GM12874 (cell line): ENCODE data around the gene ANO1.

Source experiments
- TF ChIP-seq, protein P1 (sequence below): IDR thresholded peaks from 2 replicates; pipeline ENCODE4 v1.5.1; 2011; ENCODE audit warnings: low read depth, mild to moderate bottlenecking, control low read depth, low read length, moderate library complexity; ENCODE audit not compliant: insufficient read depth

The ANO1 gene

DNA sequence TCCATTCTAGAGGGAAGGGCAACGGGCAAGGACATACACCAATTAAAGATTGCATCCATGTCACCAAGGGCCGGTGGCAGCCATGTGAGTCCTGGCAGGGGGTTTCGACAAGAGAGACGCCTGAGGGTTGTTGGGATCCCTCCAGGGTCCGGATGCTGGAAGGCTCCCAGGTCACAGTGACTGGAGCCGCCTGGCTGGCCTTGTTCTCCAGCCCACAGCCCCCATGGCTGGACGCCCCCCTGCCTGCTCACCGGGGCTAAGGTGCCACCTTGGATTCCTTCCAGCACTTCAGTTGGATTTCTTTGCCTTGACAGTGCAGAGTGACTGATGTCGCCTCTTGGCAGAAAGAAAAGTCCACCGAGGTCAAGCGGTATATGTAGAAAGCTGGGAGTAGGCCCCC lies 42.6 kb downstream of the ANO1 start:
- TF ChIP-seq, protein P1, sequence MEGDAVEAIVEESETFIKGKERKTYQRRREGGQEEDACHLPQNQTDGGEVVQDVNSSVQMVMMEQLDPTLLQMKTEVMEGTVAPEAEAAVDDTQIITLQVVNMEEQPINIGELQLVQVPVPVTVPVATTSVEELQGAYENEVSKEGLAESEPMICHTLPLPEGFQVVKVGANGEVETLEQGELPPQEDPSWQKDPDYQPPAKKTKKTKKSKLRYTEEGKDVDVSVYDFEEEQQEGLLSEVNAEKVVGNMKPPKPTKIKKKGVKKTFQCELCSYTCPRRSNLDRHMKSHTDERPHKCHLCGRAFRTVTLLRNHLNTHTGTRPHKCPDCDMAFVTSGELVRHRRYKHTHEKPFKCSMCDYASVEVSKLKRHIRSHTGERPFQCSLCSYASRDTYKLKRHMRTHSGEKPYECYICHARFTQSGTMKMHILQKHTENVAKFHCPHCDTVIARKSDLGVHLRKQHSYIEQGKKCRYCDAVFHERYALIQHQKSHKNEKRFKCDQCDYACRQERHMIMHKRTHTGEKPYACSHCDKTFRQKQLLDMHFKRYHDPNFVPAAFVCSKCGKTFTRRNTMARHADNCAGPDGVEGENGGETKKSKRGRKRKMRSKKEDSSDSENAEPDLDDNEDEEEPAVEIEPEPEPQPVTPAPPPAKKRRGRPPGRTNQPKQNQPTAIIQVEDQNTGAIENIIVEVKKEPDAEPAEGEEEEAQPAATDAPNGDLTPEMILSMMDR = no peak

DNA sequence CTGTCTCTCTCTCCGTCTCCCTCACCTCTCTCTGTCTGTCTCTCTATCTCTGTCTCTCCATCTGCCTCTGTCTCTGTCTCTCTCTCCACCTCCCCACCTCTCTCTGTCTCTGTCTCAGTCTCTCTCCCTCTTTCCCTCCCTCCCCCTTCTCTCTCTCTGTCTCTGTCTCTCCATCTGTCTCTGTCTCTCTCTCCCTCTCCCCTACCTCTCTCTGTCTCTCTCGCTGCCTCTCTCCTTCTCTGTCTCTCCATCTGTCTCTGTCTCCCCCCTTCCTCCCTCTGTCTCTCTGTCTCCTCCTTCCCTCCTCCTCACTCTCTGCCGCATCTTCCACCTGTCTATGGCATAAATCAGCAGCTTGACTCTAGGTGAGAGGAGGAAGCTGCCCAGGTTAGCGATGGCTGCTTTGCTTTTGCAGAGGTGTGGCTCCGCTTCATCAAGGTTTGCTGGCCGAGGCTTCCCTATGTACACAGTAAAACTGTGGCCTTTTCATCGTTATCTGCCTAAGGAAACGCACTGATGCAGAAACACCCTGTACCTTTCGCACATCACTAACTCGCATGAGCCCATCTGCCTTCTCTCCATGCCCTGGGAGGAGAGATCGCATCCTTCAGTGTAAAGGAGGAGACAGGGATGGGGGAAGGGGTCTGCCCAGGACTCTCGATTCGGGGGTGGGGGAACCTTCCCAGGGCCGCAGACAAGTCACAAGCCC lies 44.5 kb downstream of the ANO1 start:
- TF ChIP-seq, protein P1 = no peak

DNA sequence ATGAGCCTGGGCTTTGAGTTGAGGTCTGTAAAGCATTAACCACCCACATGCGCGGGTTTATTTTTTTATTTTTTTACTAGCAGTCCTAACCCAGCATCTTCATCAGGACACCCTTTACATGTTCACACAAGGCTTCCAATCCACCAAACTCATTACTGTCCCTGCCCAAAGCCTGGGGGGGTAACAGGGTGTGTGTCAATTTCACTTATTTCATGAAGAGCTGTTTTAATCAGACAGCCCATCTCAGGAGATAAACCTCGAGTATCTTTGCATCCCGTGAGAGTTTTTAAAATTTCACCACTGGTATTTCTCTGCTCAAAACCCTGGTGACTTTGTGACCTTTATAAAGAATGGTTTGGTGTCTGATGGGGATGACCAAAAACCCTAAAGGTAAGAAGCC lies 45.6 kb downstream of the ANO1 start:
- TF ChIP-seq, protein P1 = no peak

DNA sequence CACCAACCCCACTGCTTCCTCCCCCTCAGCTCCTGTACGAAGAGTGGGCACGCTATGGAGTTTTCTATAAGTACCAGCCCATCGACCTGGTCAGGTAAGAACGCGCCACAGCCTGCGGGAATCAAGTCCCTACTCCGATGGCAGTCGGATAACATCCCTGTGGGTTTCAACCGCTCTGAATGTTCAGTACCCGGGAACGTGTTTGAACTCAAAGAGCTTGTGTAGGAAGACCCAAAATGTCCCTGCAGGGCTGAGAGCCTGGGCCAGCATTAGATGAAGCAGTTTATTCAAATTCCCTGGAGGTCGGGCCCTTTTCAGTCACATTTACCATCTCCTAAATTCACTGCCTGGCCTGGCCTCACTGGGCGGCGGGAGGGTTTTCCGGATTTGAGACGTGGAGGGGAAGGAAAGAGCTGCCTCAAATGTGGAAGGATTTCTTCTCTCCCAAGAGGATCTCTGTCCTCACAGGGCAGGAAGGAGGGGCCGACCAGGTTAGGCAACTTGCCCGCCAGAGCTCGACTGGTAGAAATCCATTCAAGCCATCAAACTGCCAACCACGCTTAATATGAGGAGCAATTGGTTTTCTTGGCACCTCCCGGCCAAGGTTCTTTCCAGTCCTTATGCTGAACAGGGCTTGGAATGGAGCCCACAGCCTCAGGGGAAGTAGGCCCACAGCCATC lies 46.3 kb downstream of the ANO1 start:
- TF ChIP-seq, protein P1 = no peak

DNA sequence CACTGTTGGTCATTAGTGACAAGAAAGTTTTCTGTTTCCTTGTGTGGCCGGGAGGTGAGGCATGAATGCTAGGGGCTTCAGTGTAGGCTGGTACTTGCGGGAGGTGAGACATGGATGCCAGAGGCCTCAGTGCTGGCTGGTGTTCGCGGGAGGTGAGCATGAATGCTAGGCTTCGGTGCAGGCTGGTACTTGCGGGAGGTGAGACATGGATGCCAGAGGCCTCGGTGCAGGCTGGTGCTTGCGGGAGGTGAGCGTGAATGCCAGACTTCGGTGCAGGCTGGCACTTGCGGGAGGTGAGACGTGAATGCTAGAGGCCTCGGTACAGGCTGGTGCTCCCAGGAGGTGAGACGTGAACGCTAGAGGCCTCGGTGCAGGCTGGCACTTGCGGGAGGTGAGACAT lies 48.4 kb downstream of the ANO1 start:
- TF ChIP-seq, protein P1 = no peak

DNA sequence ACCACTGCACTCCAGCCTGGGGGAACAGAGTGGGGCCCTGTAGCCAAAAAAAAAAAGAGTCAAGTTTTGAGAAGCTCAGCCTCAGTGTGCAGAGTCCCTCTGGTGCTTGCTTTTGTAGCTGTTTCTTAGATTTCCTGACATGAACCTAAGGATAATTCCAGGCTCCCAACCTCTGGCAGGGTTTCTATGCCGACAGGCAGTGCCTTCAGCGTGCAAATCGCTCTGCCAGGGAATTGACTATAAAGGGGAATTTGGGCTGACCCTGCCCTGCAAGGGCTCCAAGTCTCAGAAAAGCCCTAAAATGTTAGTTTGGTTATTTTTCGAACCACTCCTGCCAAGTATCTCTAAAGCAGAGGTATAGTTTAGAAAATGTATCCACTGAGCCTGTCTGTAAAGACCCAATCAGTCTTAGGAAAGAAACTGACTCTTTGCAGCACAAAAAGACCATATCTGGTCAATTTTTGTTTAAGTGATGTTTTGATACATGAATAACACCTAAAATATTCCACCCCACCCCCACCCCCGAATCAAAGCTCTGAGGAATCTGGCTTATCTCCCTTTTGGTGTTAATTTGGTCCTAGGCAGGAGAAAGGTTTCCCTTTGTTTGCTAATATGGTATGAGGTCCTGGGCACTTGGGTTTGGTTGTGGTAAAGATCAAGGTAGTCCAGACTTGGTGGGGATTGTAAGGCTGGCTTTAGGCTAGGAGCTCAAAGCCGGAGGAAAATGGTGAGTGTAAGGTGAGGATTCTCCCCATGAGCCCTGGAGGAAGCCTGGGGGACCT lies 49.7 kb downstream of the ANO1 start:
- TF ChIP-seq, protein P1 = no peak

DNA sequence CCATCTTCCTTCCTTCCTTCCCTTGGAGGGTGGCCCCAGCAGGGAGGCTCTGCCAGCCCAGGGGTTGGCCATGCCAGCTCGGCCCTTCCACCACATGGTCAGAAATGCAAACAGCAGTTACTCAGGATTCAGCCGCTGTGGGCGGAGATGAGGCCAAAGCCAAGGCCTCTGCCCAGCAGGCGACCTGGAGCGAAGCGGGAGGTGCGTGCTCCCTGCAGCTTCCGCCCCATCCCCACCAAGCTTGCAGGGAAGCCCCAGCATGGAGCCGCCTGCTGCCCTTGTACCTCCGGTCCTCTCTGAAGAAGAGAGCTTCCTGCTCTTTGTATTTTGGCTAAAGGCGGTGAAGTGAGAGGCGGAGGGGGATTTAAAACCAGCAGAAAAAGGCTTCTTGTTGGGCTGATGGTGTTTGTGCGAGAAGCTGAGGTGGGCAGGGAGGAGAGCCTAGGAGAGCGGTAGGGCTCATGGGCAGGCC lies 50.4 kb downstream of the ANO1 start:
- TF ChIP-seq, protein P1 = no peak
